HG02981 (cell line): ENCODE measurements around the gene FCHSD2.
"Not testable (repeated sequence)": the region's sequence is repeated elsewhere in the genome, so short reads cannot be mapped to it uniquely, and the experiment has no call there.

ENCODE experiments used
- ATAC-seq: cut with Tn5 transposase; IDR thresholded peaks from one replicate; pipeline ENCODE4 v1.9.1; 2021; ENCODE audit warnings: mild to moderate bottlenecking, moderate library complexity; ENCODE audit not compliant: unreplicated experiment

The FCHSD2 gene

GRCh38 chr11:73152086-73152853 is 10.2 kb upstream of the FCHSD2 start:
- no peak for ATAC-seq

GRCh38 chr11:73151416-73151815 is 9.3 kb upstream of the FCHSD2 start:
- ATAC-seq, result no peak

GRCh38 chr11:73149105-73149504 is 7.0 kb upstream of the FCHSD2 start:
- no peak for ATAC-seq

DNA sequence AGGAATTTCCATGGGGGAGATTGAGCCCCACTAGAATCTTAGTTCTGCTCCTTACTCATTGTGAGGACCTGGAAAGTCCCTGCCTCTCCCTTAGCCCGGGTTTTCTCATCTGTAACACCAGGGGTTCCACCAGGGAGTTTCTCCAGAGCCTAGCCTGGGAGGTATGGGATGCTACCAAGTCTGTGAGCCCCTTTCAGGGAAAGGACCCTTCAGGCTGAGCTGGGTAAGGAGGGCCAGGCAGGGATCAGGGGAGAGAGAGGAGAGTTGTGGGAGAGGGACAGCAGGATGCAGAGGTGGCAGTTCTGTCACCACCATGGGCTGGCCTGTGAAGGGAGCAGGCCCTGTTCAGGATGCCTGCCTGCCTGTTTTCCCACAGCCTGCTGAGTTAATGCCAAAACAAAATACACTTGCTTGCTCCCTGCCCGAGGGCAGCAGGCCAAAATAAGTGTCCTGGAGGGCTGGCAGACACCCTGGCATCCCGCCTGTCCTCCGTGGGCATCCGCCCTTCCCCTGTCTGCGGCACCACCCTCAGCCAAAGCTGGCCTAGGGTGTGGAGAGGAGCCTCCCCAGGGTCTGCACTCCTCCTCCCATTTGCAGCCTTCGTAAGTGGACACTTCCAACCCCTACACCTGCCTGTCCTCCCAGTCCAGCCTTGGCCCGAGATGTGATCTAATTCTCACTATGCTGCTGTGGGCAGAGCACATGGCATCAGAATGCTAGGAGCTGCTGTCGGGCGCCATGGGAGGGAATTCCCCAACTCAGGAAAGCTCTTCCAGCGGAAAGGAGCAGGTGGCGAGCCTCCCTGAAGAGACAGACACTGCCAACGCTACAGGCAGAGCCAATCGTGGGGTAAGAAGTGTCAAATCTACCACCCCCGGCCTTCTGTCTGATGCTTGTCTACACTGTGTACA is 5.9 kb upstream of the FCHSD2 start:
- no peak for ATAC-seq

GRCh38 chr11:73145986-73146575 is 4.0 kb upstream of the FCHSD2 start:
- no peak for ATAC-seq

GRCh38 chr11:73143126-73143838 is 1.2 kb upstream of the FCHSD2 start:
- ATAC-seq, result no peak

- ATAC-seq, result peak; percentile 34
Measured at GRCh38 chr11:73141309-73142127, 600 bp downstream of the FCHSD2 start.

DNA sequence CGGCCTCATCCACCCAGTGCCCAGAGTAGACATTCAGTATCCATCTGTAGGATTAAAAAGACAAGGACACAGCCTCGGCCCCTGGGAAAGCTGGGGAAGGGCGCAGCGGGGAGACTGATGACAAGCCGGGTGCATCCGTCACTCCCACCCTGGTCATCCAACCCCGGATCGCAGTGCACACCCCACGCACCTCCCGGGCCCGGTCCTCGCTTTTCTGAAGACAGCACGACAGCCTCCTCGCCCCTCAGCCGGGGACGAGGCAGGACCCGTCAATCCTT is 1.1 kb downstream of the FCHSD2 start:
- ATAC-seq, result no peak

DNA sequence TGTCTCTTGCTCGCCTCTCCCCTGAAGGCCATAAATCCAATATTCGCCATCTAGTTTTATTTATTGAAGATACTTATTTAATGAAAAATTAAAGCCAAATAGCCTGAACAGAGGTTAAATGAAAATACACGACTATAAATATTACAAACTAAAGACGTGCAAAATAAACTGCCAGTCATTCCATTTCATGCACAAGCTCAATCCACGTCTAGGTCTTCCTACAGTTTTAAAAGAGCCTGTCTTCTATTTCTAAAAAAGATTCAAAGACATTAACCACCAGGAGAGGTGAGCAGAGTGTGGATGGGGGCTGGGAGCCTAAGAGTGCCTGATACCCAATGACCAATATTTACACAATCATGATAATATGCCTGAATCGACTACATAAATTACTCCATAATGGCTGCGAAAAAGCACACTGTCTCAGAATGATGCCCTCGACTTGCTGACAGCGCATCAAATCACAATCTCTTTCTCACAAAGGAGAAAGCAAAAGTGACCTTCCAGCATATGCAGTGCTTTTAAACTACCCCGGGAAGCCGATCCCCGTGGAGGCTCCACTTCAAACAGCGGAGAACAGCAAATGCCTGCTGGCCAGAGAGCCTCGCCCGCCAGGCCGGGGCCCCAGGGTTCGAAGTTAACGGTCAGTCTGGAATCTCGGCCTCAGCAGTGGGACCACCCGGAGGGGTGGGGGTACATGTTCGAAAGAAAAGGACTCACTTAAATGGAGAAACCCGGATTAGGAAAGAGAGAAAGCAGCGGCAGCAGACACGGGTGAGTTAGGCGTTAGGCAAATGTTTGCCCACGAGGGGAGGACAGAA is 1.7 kb downstream of the FCHSD2 start:
- ATAC-seq, result no peak

DNA sequence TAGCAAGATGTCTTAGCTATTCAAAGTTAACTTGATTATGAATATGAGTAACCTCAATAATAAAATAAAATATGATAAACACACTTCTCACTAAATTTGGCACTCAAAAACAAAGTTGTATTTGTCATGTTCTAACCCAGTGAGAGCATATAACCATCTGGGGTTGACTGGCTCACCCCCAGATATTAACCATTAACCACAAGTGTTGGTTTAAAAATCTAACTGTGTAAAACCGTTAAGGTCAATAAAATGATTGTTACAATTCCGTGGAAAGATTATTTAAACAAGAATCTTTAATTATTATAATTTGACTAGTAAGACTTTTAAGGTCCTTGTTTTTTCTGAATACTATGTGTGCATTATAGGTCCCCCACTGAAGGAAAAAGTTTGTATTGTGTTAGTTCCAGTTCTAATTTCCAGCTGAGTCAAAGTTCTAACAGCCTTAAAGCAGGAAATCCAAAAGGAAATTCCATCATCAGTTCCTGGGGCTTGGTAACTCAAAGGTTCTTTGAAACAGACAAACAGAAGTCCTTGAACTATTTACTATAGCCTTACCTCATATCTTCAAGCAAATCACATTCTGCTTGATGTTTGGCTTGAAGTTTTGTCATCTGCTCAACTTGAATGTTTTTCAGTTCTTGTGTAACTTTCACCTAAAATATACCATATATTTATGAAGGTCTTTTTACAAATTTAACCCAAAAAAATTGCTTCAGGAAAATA is 2.5 kb downstream of the FCHSD2 start:
- no peak for ATAC-seq

DNA sequence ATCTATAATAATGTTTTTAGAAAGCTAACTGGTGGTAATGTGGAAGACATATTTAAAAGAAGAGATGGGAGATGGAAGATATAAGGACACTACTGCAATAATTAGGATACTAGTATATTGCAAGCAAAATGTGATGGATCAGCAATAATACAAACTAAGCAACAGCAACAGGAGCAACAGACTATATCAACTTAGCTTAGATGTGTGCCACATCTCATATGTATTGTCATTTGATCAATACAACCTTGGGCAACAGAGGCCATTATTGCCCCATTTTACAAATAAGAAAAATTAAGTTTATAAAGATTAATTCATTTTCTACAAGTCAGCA is 4.2 kb downstream of the FCHSD2 start:
- no peak for ATAC-seq

- no peak for ATAC-seq
Measured at GRCh38 chr11:73137262-73137943, 4.7 kb downstream of the FCHSD2 start.

DNA sequence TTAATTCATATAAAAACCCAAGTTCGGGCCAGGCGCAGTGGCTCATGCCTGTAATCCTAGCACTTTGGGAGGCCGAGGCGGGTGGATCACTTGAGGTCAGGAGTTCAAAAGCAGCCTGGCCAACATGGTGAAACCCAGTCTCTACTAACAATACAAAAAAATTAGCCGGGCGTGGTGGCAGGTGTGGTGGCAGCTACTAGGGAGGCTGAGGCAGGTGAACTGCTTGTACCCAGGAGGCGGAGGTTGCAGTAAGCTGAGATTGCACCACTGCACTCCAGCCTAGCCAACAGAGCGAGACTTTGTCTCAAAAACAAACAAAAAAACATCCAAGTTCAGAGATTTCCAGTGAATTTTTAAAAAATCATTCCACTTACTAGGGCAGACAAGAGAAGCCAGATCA is 5.4 kb downstream of the FCHSD2 start:
- ATAC-seq, result not testable (repeated sequence)

DNA sequence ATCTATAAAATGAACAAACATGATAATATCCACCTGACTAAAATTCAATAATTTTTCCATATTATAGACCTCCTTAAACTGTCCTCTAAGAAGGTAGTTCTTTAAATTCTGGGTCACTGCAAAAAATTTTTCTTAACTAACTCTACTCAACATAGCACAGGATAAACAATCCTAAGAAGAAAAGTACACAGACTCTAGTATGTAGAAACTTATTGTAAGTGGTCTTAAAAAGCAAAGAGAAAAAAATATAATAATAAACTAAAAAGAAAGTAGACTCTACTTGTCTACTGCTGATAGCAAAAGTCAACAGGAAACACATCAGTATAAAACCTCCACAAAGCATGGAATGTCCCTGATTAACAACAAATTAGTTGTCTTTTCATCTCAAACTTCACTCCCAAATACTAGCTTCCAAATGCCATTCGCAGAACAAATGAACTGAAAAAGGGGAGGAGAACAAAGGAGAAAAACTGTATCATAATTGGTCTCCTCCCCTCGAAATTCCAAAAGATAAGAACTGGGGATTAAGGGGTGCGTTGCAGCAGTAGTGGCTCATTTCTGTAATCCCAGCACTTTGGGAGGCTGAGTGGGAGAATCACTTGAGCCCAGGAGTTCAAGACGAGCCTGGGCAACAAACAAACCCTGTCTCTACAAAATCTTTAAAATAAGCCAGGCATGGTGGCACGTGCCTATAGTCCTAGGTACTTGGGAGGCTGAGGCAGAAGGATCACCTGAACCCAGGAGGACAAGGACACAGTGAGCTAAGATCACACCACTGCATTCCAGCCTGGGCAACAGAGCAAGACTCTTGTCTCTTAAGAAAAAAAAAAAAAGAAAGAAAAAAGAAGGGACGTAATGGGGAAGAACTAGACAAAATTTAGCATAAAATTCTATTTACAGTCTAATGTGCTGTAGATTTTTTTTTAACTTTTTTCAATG is 6.5 kb downstream of the FCHSD2 start:
- no peak for ATAC-seq

GRCh38 chr11:73132349-73132748 is 9.8 kb downstream of the FCHSD2 start:
- ATAC-seq, result not testable (repeated sequence)

GRCh38 chr11:73130181-73130580 is 11.9 kb downstream of the FCHSD2 start:
- ATAC-seq, result no peak

- ATAC-seq, result no peak
Measured at GRCh38 chr11:73129198-73129597, 12.9 kb downstream of the FCHSD2 start.
